GM19025 (cell line): ENCODE data around the gene MALRD1.

Experiments
- ATAC-seq: cut with Tn5 transposase; IDR thresholded peaks from one replicate; pipeline ENCODE4 v1.9.1; 2021; ENCODE audit warnings: mild to moderate bottlenecking, low read depth, moderate library complexity; ENCODE audit not compliant: unreplicated experiment

Gene MALRD1

GRCh38 chr10:19048489-19048888 is at the start of gene MALRD1:
Gene MALRD1, plus strand, starts transcription at chr10:19048801. Its CDS starts 138 bp downstream, at chr10:19048939.
- no peak for ATAC-seq

- no peak for ATAC-seq
Measured at GRCh38 chr10:19003341-19003740, 45.3 kb upstream of the MALRD1 start.

GRCh38 chr10:19012111-19012510 is 36.5 kb upstream of the MALRD1 start:
- ATAC-seq = no peak

GRCh38 chr10:19014034-19014433 is 34.6 kb upstream of the MALRD1 start:
- no peak for ATAC-seq

GRCh38 chr10:19014498-19014897 is 34.1 kb upstream of the MALRD1 start:
- no peak for ATAC-seq

GRCh38 chr10:19017116-19017890 is 31.3 kb upstream of the MALRD1 start:
- ATAC-seq = no peak

- no peak for ATAC-seq
Measured at GRCh38 chr10:19021162-19021561, 27.4 kb upstream of the MALRD1 start.

- no peak for ATAC-seq
Measured at GRCh38 chr10:19024611-19025010, 24.0 kb upstream of the MALRD1 start.

- ATAC-seq = no peak
Measured at GRCh38 chr10:19031763-19032162, 16.8 kb upstream of the MALRD1 start.

- no peak for ATAC-seq
Measured at GRCh38 chr10:19033741-19034140, 14.9 kb upstream of the MALRD1 start.

GRCh38 chr10:19041171-19041570 is 7.4 kb upstream of the MALRD1 start:
- ATAC-seq = no peak

GRCh38 chr10:19043431-19043830 is 5.2 kb upstream of the MALRD1 start:
- no peak for ATAC-seq

- ATAC-seq = no peak
Measured at GRCh38 chr10:19046679-19047078, 1.9 kb upstream of the MALRD1 start.

- ATAC-seq = no peak
Measured at GRCh38 chr10:19048891-19049290, 290 bp downstream of the MALRD1 start.

- no peak for ATAC-seq
Measured at GRCh38 chr10:19049567-19049966, 966 bp downstream of the MALRD1 start.

GRCh38 chr10:19054289-19054835 is 5.8 kb downstream of the MALRD1 start:
- ATAC-seq = no peak

GRCh38 chr10:19058046-19058445 is 9.4 kb downstream of the MALRD1 start:
- ATAC-seq = no peak

GRCh38 chr10:19063986-19064385 is 15.4 kb downstream of the MALRD1 start:
- ATAC-seq = no peak

GRCh38 chr10:19071946-19072345 is 23.3 kb downstream of the MALRD1 start:
- no peak for ATAC-seq

- no peak for ATAC-seq
Measured at GRCh38 chr10:19077276-19077675, 28.7 kb downstream of the MALRD1 start.

- ATAC-seq = no peak
Measured at GRCh38 chr10:19096501-19097073, 48.0 kb downstream of the MALRD1 start.

GRCh38 chr10:19097151-19097550 is 48.5 kb downstream of the MALRD1 start:
- no peak for ATAC-seq
